GM12878 (cell line): ENCODE results near the gene CXXC5. TPM values are rescaled to one million over a fixed set of nuclear protein-coding genes. Genes with fewer than 3 reads are reported as not detected.

ENCODE experiments used
- CHD1 ChIP-seq: IDR thresholded peaks from 2 replicates; pipeline ENCODE4 v1.6.1; 2012; ENCODE audit warnings: low read depth, low read length, improper control_type of control experiment
- CREB1 ChIP-seq: IDR thresholded peaks from 2 replicates; pipeline ENCODE4 v1.6.1; 2012; ENCODE audit warnings: low read depth, mild to moderate bottlenecking, inconsistent platforms
- E2F8 ChIP-seq: fragments of 450-650 bp; IDR thresholded peaks from 2 replicates; pipeline ENCODE4 v1.6.1; 2018; ENCODE audit warnings: mild to moderate bottlenecking, low read depth, moderate library complexity; ENCODE audit not compliant: partially characterized antibody
- FOXK2 ChIP-seq: fragments of 450-650 bp; IDR thresholded peaks from 2 replicates; pipeline ENCODE4 v1.6.1; 2017; ENCODE audit warnings: mild to moderate bottlenecking, moderate library complexity
- JUND ChIP-seq: IDR thresholded peaks from 2 replicates; pipeline ENCODE4 v1.6.1; 2012; ENCODE audit warnings: low read depth, mild to moderate bottlenecking, low read length, improper control_type of control experiment, moderate library complexity
- KLF5 ChIP-seq: fragments of 450-650 bp; IDR thresholded peaks from 2 replicates; pipeline ENCODE4 v1.6.1; 2014; ENCODE audit warnings: mild to moderate bottlenecking; ENCODE audit not compliant: partially characterized antibody
- NFIC ChIP-seq: IDR thresholded peaks from 2 replicates; pipeline ENCODE4 v1.6.1; 2012; ENCODE audit warnings: low read depth, mild to moderate bottlenecking, inconsistent platforms, low read length, moderate library complexity
- NR2C1 ChIP-seq: fragments of 450-650 bp; IDR thresholded peaks from 2 replicates; pipeline ENCODE4 v1.6.1; 2017; ENCODE audit warnings: antibody characterized with exemption, mild to moderate bottlenecking, moderate library complexity
- POU2F2 ChIP-seq: IDR thresholded peaks from 3 replicates; pipeline ENCODE4 v1.6.1; 2011; ENCODE audit warnings: low read depth, mild to moderate bottlenecking, low read length, borderline replicate concordance
- SIN3A ChIP-seq: IDR thresholded peaks from 2 replicates; pipeline ENCODE4 v1.6.1; 2012; ENCODE audit warnings: low read depth, low read length, improper control_type of control experiment
- SPI1 ChIP-seq: IDR thresholded peaks from 2 replicates; pipeline ENCODE4 v1.6.1; 2011; ENCODE audit warnings: low read depth, mild to moderate bottlenecking, low read length, moderate library complexity, borderline replicate concordance; ENCODE audit not compliant: insufficient read depth
- SREBF2 ChIP-seq: IDR thresholded peaks from 2 replicates; pipeline ENCODE4 v1.6.1; 2012; ENCODE audit warnings: mild to moderate bottlenecking, low read length
- STAT3 ChIP-seq: IDR thresholded peaks from 2 replicates; pipeline ENCODE4 v1.6.1; 2011; ENCODE audit warnings: low read depth, low read length, improper control_type of control experiment
- ZSCAN29 ChIP-seq: fragments of 450-650 bp; IDR thresholded peaks from 2 replicates; pipeline ENCODE4 v1.6.1; 2017; ENCODE audit warnings: mild to moderate bottlenecking, moderate library complexity
- ZZZ3 ChIP-seq: IDR thresholded peaks from 2 replicates; pipeline ENCODE4 v1.6.1; 2011; ENCODE audit warnings: low read depth; ENCODE audit not compliant: control insufficient read depth, insufficient read length
- polyA plus RNA-seq, 11 experiments: library from polyadenylated mRNA; depleted of rRNA in 4 of 11; unstranded in 6 of 11; stranded (reverse) in 5 of 11; fragments of >200 nt; fragmentation: Nextera tagmentation in 4 of 11; fragmentation: Illumina TruSeq in 1 of 11; extraction: Ambion mirVana in 4 of 11; extraction: Trizol in 1 of 11; gene quantifications; 1 replicate in 1 of 11; 2 replicates in 10 of 11; pipeline versions ENCODE4 v1.2.1 to v1.2.3, GENCODE V29; 2011 to 2016; ENCODE audit warnings: inconsistent platforms in 2 of 11, missing spikeins in 2 of 11, low read depth in 1 of 11
- total RNA-seq, 4 experiments: library from RNA; depleted of rRNA in 3 of 4; stranded (reverse); fragments of >200 nt in 3 of 4; fragmentation: Illumina TruSeq in 1 of 4; extraction: Trizol in 1 of 4; gene quantifications; 2 replicates each; pipeline versions ENCODE4 v1.2.1 to v1.2.3, GENCODE V29; 2013 to 2021
- TF ChIP-seq, protein P1 (sequence below): IDR thresholded peaks from 2 replicates; pipeline ENCODE4 v1.6.1; 2012; ENCODE audit warnings: low read depth, low read length, improper control_type of control experiment
- TF ChIP-seq, protein P2 (sequence below): fragments of 450-650 bp; formaldehyde crosslinking; IDR thresholded peaks from 2 replicates; pipeline ENCODE4 v1.5.0; 2022; ENCODE audit warnings: mild to moderate bottlenecking, missing genetic modification characterization
- TF ChIP-seq, protein P3 (sequence below): fragments of 150-350 bp; IDR thresholded peaks from 2 replicates; pipeline ENCODE4 v1.6.1; 2016; ENCODE audit warnings: low read depth, low read length

Gene CXXC5
- total and polyA plus RNA-seq, 10 of the 15 experiments (the other 5 are each of a cell fraction or from before 2014, with no cell fraction given) = 1.8 to 90.8 (median 40.7) TPM

- TF ChIP-seq E2F8 = peak; percentile 41
- no peak for TF ChIP-seq CHD1
- no peak for TF ChIP-seq KLF5
- TF ChIP-seq, protein P1, sequence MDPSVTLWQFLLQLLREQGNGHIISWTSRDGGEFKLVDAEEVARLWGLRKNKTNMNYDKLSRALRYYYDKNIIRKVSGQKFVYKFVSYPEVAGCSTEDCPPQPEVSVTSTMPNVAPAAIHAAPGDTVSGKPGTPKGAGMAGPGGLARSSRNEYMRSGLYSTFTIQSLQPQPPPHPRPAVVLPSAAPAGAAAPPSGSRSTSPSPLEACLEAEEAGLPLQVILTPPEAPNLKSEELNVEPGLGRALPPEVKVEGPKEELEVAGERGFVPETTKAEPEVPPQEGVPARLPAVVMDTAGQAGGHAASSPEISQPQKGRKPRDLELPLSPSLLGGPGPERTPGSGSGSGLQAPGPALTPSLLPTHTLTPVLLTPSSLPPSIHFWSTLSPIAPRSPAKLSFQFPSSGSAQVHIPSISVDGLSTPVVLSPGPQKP = no peak
- TF ChIP-seq SREBF2 = no peak
- no peak for TF ChIP-seq SIN3A
- TF ChIP-seq STAT3 = no peak
- no peak for TF ChIP-seq FOXK2
- no peak for TF ChIP-seq NFIC
- no peak for TF ChIP-seq ZZZ3
- no peak for TF ChIP-seq CREB1
- no peak for TF ChIP-seq JUND
- TF ChIP-seq, protein P2, sequence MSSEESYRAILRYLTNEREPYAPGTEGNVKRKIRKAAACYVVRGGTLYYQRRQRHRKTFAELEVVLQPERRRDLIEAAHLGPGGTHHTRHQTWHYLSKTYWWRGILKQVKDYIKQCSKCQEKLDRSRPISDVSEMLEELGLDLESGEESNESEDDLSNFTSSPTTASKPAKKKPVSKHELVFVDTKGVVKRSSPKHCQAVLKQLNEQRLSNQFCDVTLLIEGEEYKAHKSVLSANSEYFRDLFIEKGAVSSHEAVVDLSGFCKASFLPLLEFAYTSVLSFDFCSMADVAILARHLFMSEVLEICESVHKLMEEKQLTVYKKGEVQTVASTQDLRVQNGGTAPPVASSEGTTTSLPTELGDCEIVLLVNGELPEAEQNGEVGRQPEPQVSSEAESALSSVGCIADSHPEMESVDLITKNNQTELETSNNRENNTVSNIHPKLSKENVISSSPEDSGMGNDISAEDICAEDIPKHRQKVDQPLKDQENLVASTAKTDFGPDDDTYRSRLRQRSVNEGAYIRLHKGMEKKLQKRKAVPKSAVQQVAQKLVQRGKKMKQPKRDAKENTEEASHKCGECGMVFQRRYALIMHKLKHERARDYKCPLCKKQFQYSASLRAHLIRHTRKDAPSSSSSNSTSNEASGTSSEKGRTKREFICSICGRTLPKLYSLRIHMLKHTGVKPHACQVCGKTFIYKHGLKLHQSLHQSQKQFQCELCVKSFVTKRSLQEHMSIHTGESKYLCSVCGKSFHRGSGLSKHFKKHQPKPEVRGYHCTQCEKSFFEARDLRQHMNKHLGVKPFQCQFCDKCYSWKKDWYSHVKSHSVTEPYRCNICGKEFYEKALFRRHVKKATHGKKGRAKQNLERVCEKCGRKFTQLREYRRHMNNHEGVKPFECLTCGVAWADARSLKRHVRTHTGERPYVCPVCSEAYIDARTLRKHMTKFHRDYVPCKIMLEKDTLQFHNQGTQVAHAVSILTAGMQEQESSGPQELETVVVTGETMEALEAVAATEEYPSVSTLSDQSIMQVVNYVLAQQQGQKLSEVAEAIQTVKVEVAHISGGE (CRISPR knock-in tag) = no peak
- TF ChIP-seq NR2C1 = no peak
- peak; percentile 88; the same call in 2 of the 3 replicates for TF ChIP-seq POU2F2
- TF ChIP-seq SPI1 = no peak
- TF ChIP-seq ZSCAN29 = no peak
- TF ChIP-seq, protein P3, sequence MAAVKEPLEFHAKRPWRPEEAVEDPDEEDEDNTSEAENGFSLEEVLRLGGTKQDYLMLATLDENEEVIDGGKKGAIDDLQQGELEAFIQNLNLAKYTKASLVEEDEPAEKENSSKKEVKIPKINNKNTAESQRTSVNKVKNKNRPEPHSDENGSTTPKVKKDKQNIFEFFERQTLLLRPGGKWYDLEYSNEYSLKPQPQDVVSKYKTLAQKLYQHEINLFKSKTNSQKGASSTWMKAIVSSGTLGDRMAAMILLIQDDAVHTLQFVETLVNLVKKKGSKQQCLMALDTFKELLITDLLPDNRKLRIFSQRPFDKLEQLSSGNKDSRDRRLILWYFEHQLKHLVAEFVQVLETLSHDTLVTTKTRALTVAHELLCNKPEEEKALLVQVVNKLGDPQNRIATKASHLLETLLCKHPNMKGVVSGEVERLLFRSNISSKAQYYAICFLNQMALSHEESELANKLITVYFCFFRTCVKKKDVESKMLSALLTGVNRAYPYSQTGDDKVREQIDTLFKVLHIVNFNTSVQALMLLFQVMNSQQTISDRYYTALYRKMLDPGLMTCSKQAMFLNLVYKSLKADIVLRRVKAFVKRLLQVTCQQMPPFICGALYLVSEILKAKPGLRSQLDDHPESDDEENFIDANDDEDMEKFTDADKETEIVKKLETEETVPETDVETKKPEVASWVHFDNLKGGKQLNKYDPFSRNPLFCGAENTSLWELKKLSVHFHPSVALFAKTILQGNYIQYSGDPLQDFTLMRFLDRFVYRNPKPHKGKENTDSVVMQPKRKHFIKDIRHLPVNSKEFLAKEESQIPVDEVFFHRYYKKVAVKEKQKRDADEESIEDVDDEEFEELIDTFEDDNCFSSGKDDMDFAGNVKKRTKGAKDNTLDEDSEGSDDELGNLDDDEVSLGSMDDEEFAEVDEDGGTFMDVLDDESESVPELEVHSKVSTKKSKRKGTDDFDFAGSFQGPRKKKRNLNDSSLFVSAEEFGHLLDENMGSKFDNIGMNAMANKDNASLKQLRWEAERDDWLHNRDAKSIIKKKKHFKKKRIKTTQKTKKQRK = no peak
Observed at GRCh38 chr5:139633295-139634027, 14.7 kb upstream of the CXXC5 start (continued).
